ENCODE measurements around the gene SLF2. TPM values are rescaled to one million over a fixed set of nuclear protein-coding genes. Genes with fewer than 3 reads are reported as not detected.

SLF2 gene
- total RNA-seq, 1 experiment from 2014 or later, result 23.1 TPM

DNA sequence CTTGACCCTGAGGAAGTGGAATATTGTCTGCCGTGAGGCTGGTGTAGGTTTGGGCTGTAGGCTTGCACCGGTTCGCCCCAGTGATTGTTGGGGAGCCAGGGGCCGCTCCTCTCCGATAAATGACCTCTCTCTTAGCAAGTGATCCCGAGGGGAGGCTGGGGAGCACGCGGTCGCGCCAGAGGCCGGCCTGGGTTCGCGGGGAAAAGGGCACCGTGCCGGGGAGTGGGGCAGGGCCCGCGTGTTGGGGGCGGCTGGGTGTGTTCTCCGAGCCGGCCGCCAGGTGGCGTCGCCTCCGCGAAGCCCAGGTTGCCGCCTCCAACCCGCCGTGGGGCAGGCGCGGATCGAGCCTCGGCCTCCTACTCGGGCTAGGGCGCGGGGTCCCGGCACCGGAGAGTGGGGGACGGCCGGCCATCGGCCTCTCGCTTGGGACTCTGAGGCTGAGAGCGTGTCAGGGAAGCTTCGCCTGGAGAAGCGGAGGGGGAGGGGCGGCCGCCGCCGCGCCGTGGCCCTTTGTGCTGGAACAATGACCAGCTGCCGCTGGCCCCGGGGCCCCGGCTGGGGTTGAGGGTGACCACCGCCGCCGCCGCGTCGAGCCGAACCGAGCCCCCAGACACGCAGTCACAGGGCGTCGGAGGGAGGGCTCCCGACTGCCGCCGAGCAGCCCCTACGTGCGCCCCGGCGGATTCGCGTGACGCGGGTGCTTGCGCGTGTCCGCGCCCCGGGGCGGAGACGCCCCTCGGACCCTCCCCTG is 86.4 kb downstream of the SLF2 start:
- Histone ChIP-seq H2BK120ac (ENCODE audit: low read depth, low read length, poor library complexity, severe bottlenecking) (no peak overlapping the region), H3K4me2 (ENCODE audit: insufficient read depth, insufficient read length, low read length) (peak overlapping the region; percentile 98), H3K27me3 (ENCODE audit: insufficient read depth, low read length) (no peaks in the 10 kb centered on the region), H3K23me2 (ENCODE audit: insufficient read length, low read depth, low read length, poor library complexity, severe bottlenecking) (peaks cover 33% of the 10 kb centered on the region), H2BK12ac (ENCODE audit: insufficient read length, low read depth, low read length) (no peak overlapping the region), H4K5ac (ENCODE audit: insufficient read length, low read depth, low read length) (no peak overlapping the region), H2AK5ac (ENCODE audit: insufficient read length, low read length) (no peak overlapping the region), H2BK5ac (ENCODE audit: insufficient read length, low read length) (no peak overlapping the region), H3K79me1 (ENCODE audit: insufficient read depth, low read depth, low read length, poor library complexity, severe bottlenecking) (no peaks in the 10 kb centered on the region), H3T11ph (ENCODE audit: low read length) (no peak overlapping the region), H3K27ac (ENCODE audit: insufficient read length, low read depth, low read length) (peak overlapping the region; percentile 14), H2BK15ac (ENCODE audit: low read depth, low read length) (no peak overlapping the region), H3K23ac (ENCODE audit: insufficient read length, low read depth, low read length) (no peak overlapping the region), H4K91ac (ENCODE audit: insufficient read length, low read depth, low read length) (no peak overlapping the region), H4K20me1 (ENCODE audit: control insufficient read depth, insufficient read depth, insufficient read length) (no peaks in the 10 kb centered on the region), H3K79me2 (ENCODE audit: insufficient read depth, low read length) (no peaks in the 10 kb centered on the region; the same call in 1 of the 2 replicates), H3K4me1 (ENCODE audit: insufficient read depth, low read length) (peaks cover 2% of the 10 kb centered on the region; the same call in 1 of the 2 replicates), H3K9ac (ENCODE audit: extremely low read depth, insufficient read length, low read length) (peak overlapping the region; percentile 62), H3K18ac (ENCODE audit: insufficient read length, low read depth, low read length) (peak overlapping the region; percentile 82), H3K4ac (ENCODE audit: low read depth, low read length) (no peak overlapping the region), H3K14ac (ENCODE audit: insufficient read depth, low read length) (peak overlapping the region; percentile 68), H2BK20ac (ENCODE audit: low read depth, low read length, poor library complexity, severe bottlenecking) (no peak overlapping the region), H2AFZ (ENCODE audit: low read length) (no peak overlapping the region), H3K9me3 (ENCODE audit: control insufficient read depth, low read depth, low read length) (no peaks in the 10 kb centered on the region), H4K8ac (replicated peaks; ENCODE audit: insufficient read length, low read depth, low read length) (no peak overlapping the region), H3K56ac (ENCODE audit: insufficient read length, low read depth, low read length) (no peak overlapping the region)
- Mint-ChIP-seq H3K36me3 (ENCODE audit: insufficient read depth in 1 of 3, low read depth in 3 of 3) (peaks cover 16 to 28% (median 25%) of the 10 kb centered on the region in 3 experiments), H3K27me3 (ENCODE audit: low read depth) (no peaks in the 10 kb centered on the region), H3K4me1 (peaks cover 35 to 39% of the 10 kb centered on the region in 2 experiments), H3K4me3 (peak overlapping the region; percentile 72 to 84), H3K9me3 (no peaks in the 10 kb centered on the region; a peak in 2 of 5 replicates), H3K27ac (peak overlapping the region; percentile 16 to 71 (median 46); a peak in 5 of 7 replicates)
- no CpG with 5 or more reads among the region's 83 CpGs for WGBS (ENCODE audit: extremely low coverage, insufficient read length, low lambda C conversion rate)
- DNase-seq, result peak; percentile 75
- TF ChIP-seq, protein P1, sequence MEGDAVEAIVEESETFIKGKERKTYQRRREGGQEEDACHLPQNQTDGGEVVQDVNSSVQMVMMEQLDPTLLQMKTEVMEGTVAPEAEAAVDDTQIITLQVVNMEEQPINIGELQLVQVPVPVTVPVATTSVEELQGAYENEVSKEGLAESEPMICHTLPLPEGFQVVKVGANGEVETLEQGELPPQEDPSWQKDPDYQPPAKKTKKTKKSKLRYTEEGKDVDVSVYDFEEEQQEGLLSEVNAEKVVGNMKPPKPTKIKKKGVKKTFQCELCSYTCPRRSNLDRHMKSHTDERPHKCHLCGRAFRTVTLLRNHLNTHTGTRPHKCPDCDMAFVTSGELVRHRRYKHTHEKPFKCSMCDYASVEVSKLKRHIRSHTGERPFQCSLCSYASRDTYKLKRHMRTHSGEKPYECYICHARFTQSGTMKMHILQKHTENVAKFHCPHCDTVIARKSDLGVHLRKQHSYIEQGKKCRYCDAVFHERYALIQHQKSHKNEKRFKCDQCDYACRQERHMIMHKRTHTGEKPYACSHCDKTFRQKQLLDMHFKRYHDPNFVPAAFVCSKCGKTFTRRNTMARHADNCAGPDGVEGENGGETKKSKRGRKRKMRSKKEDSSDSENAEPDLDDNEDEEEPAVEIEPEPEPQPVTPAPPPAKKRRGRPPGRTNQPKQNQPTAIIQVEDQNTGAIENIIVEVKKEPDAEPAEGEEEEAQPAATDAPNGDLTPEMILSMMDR (conservative IDR thresholded peaks at IDR 0.05), result peak; percentile 98

All from H9 (cell line).